ENCODE measurements around the gene GGA1.
A peak's percentile ranks its signal among the peaks of the same experiment; 100 is the strongest.

The GGA1 gene

GRCh38 chr22:37601540-37602442, 6.8 kb upstream of the GGA1 start:
- TF ChIP-seq CTCF (IDR thresholded peaks at IDR 0.05) = no peak

- TF ChIP-seq CTCF (IDR thresholded peaks at IDR 0.05) = no peak
Measured at GRCh38 chr22:37604074-37604473, 4.6 kb upstream of the GGA1 start.

GRCh38 chr22:37604875-37605274, 3.8 kb upstream of the GGA1 start:
- no peak for TF ChIP-seq CTCF (IDR thresholded peaks at IDR 0.05)

GRCh38 chr22:37607010-37607934, 1.4 kb upstream of the GGA1 start:
- peak; percentile 99 for TF ChIP-seq CTCF (IDR thresholded peaks at IDR 0.05)

GRCh38 chr22:37607935-37608476, 628 bp upstream of the GGA1 start:
- TF ChIP-seq CTCF (IDR thresholded peaks at IDR 0.05) = no peak

GRCh38 chr22:37609240-37610152, 862 bp downstream of the GGA1 start:
- TF ChIP-seq CTCF (IDR thresholded peaks at IDR 0.05) = no peak

Measured in LNCAP (cell line).